ENCODE data around the gene FMN1.

FMN1 gene

DNA sequence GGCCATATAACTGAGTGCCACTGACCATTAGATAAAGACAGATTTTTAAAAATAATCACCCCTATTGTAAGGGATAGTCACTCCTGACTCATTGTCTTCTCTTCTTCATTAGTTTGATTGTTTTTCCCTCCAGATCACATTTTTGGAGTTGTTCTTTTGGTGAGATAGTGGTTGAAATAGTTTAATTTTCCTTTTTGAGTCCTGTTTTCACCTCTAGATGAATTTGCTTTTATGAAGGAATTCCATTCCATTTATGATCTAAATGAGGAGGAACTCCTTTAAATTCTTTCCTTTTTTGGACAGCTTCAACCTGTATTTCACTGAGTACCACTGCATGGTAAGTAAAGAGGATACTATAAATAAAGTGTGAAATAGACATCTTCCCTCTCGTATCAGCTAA is 364.3 kb downstream of the FMN1 start:
- Histone ChIP-seq H3K27ac (ENCODE audit: low read length) (no peak overlapping the region), H3K9me3 (ENCODE audit: control insufficient read depth in 1 of 2, low read length in 2 of 2) (no peaks in the 10 kb centered on the region), H3K36me3 (ENCODE audit: control insufficient read depth in 1 of 2, insufficient read depth in 2 of 2, low read length in 2 of 2) (no peaks in the 10 kb centered on the region), H3K27me3 (ENCODE audit: low read depth, low read length) (no peaks in the 10 kb centered on the region), H3K4me3 (ENCODE audit: low read depth in 1 of 2, low read length in 2 of 2) (no peak overlapping the region), H3K4me1 (ENCODE audit: control insufficient read depth in 1 of 2, insufficient read depth in 2 of 2, low read length in 2 of 2) (peaks cover 0 to 9% of the 10 kb centered on the region in 2 donors)

DNA sequence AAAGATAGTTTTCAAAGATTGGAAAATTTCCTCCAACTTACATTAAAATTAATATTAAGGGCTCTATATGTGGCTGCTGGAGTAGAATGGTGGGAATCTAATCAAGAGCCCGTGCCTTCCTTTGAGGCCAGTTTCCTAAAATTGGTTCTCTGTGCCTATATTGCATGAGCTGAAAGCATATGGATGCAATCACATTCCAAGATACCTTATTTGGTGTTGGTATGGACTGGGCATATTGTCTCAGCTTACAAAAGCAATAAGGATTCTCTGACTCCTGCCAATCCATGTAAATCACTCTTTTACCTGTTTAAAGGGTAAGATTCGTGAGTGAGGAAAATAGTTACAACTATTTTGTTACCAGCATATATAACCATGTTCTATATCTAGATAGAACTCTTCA is 365.1 kb downstream of the FMN1 start:
- no peak overlapping the region for H3K4me3 ChIP-seq (ENCODE audit: low read depth in 1 of 2, low read length in 2 of 2)
- H3K36me3 ChIP-seq (ENCODE audit: control insufficient read depth in 1 of 2, insufficient read depth in 2 of 2, low read length in 2 of 2) = no peaks in the 10 kb centered on the region
- H3K4me1 ChIP-seq (ENCODE audit: control insufficient read depth in 1 of 2, insufficient read depth in 2 of 2, low read length in 2 of 2) = peaks cover 0 to 9% of the 10 kb centered on the region in 2 donors

DNA sequence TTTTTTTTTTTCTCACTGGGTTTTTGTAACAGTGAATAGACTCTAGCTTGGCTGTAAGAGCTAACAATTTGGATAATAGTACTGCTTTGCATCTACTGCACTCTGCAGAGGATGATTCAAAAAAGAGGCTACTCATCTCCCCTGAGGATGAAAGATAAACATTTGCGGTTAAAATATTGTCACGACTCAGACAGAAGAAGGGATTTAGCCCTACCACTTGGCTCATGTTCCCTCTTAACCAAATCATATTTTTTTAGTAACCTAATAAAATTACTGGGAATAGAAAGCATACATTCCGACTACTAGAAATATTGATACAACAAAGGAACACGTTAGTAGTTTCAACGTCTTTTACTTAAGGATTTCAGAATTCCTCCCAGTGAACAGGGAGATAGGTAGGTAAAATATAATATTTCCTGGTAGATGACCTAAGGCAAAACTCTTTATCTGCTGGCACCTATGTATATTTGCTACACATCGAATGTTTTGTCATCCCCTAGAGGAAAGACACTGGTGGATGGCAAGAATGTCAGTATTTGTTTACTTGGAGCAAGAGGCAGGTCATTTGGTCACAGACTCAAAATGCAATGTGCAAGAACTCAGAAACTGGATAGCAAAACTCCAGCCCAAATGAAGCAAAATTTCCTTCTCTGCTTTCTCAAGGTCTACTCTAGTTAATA is 365.9 kb downstream of the FMN1 start:
- peaks cover 0 to 9% of the 10 kb centered on the region in 2 donors for H3K4me1 ChIP-seq (ENCODE audit: control insufficient read depth in 1 of 2, insufficient read depth in 2 of 2, low read length in 2 of 2)
- no peaks in the 10 kb centered on the region for H3K9me3 ChIP-seq (ENCODE audit: control insufficient read depth in 1 of 2, low read length in 2 of 2)
- H3K36me3 ChIP-seq (ENCODE audit: control insufficient read depth in 1 of 2, insufficient read depth in 2 of 2, low read length in 2 of 2) = no peaks in the 10 kb centered on the region
- H3K27me3 ChIP-seq (ENCODE audit: low read depth, low read length) = no peaks in the 10 kb centered on the region
- no peak overlapping the region for H3K27ac ChIP-seq (ENCODE audit: low read length)
- no peak overlapping the region for H3K4me3 ChIP-seq (ENCODE audit: low read depth in 1 of 2, low read length in 2 of 2)

More for the DNA sequence above, 365.1 kb downstream of the FMN1 start:
- Histone ChIP-seq H3K27ac (ENCODE audit: low read length) (no peak overlapping the region), H3K27me3 (ENCODE audit: low read depth, low read length) (no peaks in the 10 kb centered on the region), H3K9me3 (ENCODE audit: control insufficient read depth in 1 of 2, low read length in 2 of 2) (no peaks in the 10 kb centered on the region)

DNA sequence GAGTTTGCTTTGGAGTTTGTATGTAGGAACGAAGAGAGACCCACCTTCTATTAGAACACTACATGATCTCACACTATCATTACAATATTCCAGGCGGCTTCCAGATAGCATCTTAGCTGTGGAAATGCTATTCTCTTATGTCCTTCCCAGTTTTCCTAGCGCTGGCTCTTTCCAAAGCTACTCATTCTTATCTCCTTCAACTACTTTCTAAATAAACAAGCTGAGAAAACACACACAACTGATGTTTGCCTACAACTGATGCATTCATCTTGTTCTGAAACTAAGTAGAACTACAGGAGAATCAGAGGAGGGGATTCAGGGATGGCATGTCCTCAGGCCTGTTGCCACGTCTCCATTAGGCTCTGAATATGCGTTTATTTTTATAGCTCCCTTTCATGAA is 367.8 kb downstream of the FMN1 start:
- peaks cover 0 to 8% of the 10 kb centered on the region in 2 donors for H3K4me1 ChIP-seq (ENCODE audit: control insufficient read depth in 1 of 2, insufficient read depth in 2 of 2, low read length in 2 of 2)
- no peak overlapping the region for H3K4me3 ChIP-seq (ENCODE audit: low read depth in 1 of 2, low read length in 2 of 2)
- no peak overlapping the region for H3K27ac ChIP-seq (ENCODE audit: low read length)
- H3K36me3 ChIP-seq (ENCODE audit: control insufficient read depth in 1 of 2, insufficient read depth in 2 of 2, low read length in 2 of 2) = no peaks in the 10 kb centered on the region
- no peaks in the 10 kb centered on the region for H3K9me3 ChIP-seq (ENCODE audit: control insufficient read depth in 1 of 2, low read length in 2 of 2)
- H3K27me3 ChIP-seq (ENCODE audit: low read depth, low read length) = no peaks in the 10 kb centered on the region

DNA sequence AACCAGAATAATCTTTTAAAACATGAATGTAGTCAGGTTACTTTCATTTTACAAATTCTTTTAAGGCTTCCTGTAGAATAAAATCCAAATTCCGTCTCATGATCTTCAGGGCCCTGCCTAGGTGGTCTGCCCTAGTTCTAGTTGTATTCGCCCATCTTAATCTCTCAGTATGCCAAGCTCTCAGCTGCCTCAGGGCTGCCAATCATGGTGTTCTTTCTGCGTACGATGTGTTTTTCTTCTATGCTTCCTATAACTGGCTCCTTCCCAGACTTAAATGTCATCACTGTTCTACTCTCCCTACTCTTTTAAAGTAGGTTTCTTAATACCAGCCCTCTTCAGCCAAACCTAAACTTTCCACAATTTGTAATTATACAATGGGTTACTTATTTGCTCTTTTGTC is 369.3 kb downstream of the FMN1 start:
- no peaks in the 10 kb centered on the region for H3K9me3 ChIP-seq (ENCODE audit: control insufficient read depth in 1 of 2, low read length in 2 of 2)
- no peak overlapping the region for H3K27ac ChIP-seq (ENCODE audit: low read length)

DNA sequence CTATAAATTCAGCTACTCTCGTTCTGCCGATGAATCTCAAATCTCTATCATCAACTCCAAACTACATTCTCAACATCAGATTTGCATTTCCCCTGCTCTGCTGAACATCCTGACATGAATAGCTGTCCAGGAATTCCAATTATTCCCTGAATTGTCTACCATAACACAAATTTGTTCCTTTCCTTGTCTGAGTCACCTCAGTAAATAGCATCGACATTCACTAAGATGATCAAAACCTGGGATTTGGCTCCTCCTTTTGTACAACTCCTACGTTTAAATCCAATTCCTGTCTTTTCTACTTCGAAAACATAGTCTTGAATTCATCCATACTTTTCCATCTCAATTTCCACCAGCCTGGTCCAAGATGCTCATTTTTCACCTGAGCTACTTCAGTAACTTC is 369.7 kb downstream of the FMN1 start:
- H3K4me1 ChIP-seq (ENCODE audit: control insufficient read depth in 1 of 2, insufficient read depth in 2 of 2, low read length in 2 of 2) = peaks cover 0 to 9% of the 10 kb centered on the region in 2 donors
- no peaks in the 10 kb centered on the region for H3K27me3 ChIP-seq (ENCODE audit: low read depth, low read length)
- H3K9me3 ChIP-seq (ENCODE audit: control insufficient read depth in 1 of 2, low read length in 2 of 2) = no peaks in the 10 kb centered on the region
- H3K4me3 ChIP-seq (ENCODE audit: low read depth in 1 of 2, low read length in 2 of 2) = no peak overlapping the region
- H3K27ac ChIP-seq (ENCODE audit: low read length) = no peak overlapping the region
- no peaks in the 10 kb centered on the region for H3K36me3 ChIP-seq (ENCODE audit: control insufficient read depth in 1 of 2, insufficient read depth in 2 of 2, low read length in 2 of 2)

More for the DNA sequence above, 369.3 kb downstream of the FMN1 start:
- Histone ChIP-seq H3K4me1 (ENCODE audit: control insufficient read depth in 1 of 2, insufficient read depth in 2 of 2, low read length in 2 of 2) (peaks cover 0 to 7% of the 10 kb centered on the region in 2 donors), H3K4me3 (ENCODE audit: low read depth in 1 of 2, low read length in 2 of 2) (no peak overlapping the region), H3K36me3 (ENCODE audit: control insufficient read depth in 1 of 2, insufficient read depth in 2 of 2, low read length in 2 of 2) (no peaks in the 10 kb centered on the region), H3K27me3 (ENCODE audit: low read depth, low read length) (no peaks in the 10 kb centered on the region)

DNA sequence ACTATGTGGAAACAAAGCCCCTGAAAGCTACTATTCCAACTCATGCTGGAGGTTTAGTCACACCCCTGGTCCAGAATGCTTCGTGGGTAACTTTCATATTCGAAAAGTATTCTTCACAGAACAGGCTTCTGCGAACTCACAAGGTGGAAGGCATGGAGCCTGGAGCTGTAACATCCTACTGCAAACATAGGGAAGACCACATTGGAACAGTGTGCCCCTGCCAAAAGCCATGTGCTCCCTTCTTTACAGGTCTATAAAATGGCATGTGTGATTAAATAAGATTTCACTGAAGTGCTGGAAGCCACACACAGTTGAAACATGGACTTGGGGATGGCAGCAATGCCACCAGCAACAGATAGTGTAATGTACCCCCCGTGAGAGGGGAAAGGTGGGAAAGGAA is 370.8 kb downstream of the FMN1 start:
- Histone ChIP-seq H3K4me1 (ENCODE audit: control insufficient read depth in 1 of 2, insufficient read depth in 2 of 2, low read length in 2 of 2) (peaks cover 0 to 12% of the 10 kb centered on the region in 2 donors), H3K27ac (ENCODE audit: low read length) (no peak overlapping the region), H3K9me3 (ENCODE audit: control insufficient read depth in 1 of 2, low read length in 2 of 2) (no peaks in the 10 kb centered on the region), H3K36me3 (ENCODE audit: control insufficient read depth in 1 of 2, insufficient read depth in 2 of 2, low read length in 2 of 2) (no peaks in the 10 kb centered on the region), H3K27me3 (ENCODE audit: low read depth, low read length) (no peaks in the 10 kb centered on the region), H3K4me3 (ENCODE audit: low read depth in 1 of 2, low read length in 2 of 2) (no peak overlapping the region)

DNA sequence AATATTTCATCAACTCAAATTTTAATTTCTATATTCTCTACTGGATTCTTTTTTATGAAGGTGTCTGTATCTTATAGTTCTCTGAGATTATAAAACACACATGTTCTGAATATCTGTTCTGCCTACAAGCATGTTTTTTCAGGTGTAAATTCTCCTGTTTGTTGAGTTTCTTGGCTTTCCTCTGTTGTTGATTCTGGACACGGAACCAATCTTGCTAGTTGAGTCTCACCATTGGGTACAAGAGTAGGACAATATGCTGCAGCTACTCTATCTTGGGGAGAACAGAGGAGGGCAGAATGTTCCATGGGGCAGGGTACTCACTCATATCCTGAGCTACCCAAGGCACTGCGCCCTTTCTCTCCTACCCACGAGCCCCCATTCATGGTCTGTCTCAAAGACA is 371.8 kb downstream of the FMN1 start:
- H3K9me3 ChIP-seq (ENCODE audit: control insufficient read depth in 1 of 2, low read length in 2 of 2) = no peaks in the 10 kb centered on the region
- no peak overlapping the region for H3K4me3 ChIP-seq (ENCODE audit: low read depth in 1 of 2, low read length in 2 of 2)
- H3K27me3 ChIP-seq (ENCODE audit: low read depth, low read length) = no peaks in the 10 kb centered on the region
- peaks cover 0 to 12% of the 10 kb centered on the region in 2 donors for H3K4me1 ChIP-seq (ENCODE audit: control insufficient read depth in 1 of 2, insufficient read depth in 2 of 2, low read length in 2 of 2)
- no peaks in the 10 kb centered on the region for H3K36me3 ChIP-seq (ENCODE audit: control insufficient read depth in 1 of 2, insufficient read depth in 2 of 2, low read length in 2 of 2)
- H3K27ac ChIP-seq (ENCODE audit: low read length) = no peak overlapping the region

DNA sequence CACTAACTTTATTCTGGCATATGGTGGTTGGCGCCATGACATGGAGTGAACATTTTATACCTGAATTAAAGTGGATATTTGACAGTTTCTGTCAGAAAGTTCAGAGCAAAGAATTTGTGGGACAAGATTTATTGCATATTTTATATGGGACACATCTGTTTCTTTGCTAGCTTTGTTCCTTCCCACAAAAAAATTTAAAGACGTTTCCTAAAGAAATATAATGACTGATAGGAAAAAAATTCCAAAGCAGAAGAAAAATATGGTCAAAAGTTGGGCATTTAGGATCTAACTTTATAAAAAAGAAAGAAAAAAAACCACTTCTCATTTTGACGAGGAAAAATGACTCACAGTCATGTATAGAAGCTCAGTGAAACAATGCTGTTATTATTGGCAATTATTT is 375.1 kb downstream of the FMN1 start:
- Histone ChIP-seq H3K27ac (ENCODE audit: low read length) (no peak overlapping the region), H3K27me3 (ENCODE audit: low read depth, low read length) (no peaks in the 10 kb centered on the region), H3K9me3 (ENCODE audit: control insufficient read depth in 1 of 2, low read length in 2 of 2) (no peaks in the 10 kb centered on the region), H3K36me3 (ENCODE audit: control insufficient read depth in 1 of 2, insufficient read depth in 2 of 2, low read length in 2 of 2) (no peaks in the 10 kb centered on the region), H3K4me3 (ENCODE audit: low read depth in 1 of 2, low read length in 2 of 2) (no peak overlapping the region), H3K4me1 (ENCODE audit: control insufficient read depth in 1 of 2, insufficient read depth in 2 of 2, low read length in 2 of 2) (peaks cover 0 to 12% of the 10 kb centered on the region in 2 donors)

DNA sequence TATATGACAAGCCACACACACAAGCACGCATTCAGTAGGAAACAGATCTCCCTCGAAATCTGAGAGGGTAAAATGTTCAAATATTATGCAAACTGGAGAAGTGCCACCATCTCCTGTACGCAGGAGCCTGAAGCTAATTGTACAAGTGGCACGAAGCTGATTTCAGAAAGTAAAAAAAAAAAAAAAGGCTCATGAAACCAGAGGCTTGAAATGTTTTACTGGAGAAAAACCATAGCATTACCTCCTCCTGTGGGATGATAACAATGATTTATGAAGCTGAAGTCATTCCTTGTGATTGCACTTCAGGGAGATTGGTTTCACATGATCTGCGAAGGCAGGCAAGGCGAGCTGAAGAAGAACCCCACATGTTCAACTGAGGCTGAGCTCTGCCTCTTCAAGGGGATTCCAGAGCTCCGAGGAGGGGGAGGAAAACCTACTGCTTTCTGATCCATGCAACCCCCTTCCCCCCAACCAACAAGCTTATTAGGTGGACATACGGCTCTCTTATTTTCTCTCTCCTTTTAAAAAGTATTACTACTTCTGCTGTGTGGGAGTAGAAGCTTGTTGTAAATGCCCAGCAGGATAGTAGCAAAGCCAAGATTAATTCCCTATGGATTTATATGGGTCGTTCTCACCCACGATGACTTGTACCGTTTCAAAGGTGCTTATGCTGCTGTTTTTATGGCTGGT is 375.6 kb downstream of the FMN1 start:
- Histone ChIP-seq H3K4me3 (ENCODE audit: low read depth in 1 of 2, low read length in 2 of 2) (no peak overlapping the region), H3K27ac (ENCODE audit: low read length) (no peak overlapping the region), H3K9me3 (ENCODE audit: control insufficient read depth in 1 of 2, low read length in 2 of 2) (no peaks in the 10 kb centered on the region), H3K27me3 (ENCODE audit: low read depth, low read length) (no peaks in the 10 kb centered on the region), H3K36me3 (ENCODE audit: control insufficient read depth in 1 of 2, insufficient read depth in 2 of 2, low read length in 2 of 2) (no peaks in the 10 kb centered on the region), H3K4me1 (ENCODE audit: control insufficient read depth in 1 of 2, insufficient read depth in 2 of 2, low read length in 2 of 2) (peaks cover 0 to 12% of the 10 kb centered on the region in 2 donors)

DNA sequence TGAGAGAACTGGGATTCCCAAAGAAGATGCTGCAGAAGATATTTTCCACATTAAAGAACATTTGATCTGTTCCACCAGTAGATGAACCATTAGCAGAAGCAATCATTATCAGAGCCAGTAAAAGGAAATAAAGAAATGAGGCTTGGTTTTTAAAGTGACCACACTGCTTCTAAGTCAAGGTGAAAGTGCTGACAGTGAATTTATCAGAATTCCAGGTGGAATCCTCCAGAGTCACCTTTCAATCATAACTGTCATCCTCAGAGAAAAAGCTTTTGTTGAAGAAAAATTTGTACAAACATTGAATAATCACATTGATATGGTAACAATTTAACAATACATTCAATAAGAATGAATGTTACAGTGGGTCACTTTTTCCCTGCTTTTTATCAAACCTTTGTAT is 376.9 kb downstream of the FMN1 start:
- Histone ChIP-seq H3K36me3 (ENCODE audit: control insufficient read depth in 1 of 2, insufficient read depth in 2 of 2, low read length in 2 of 2) (no peaks in the 10 kb centered on the region), H3K4me3 (ENCODE audit: low read depth in 1 of 2, low read length in 2 of 2) (no peak overlapping the region), H3K9me3 (ENCODE audit: control insufficient read depth in 1 of 2, low read length in 2 of 2) (no peaks in the 10 kb centered on the region)

More for the DNA sequence above, 376.9 kb downstream of the FMN1 start:
- Histone ChIP-seq H3K4me1 (ENCODE audit: control insufficient read depth in 1 of 2, insufficient read depth in 2 of 2, low read length in 2 of 2) (peaks cover 0 to 12% of the 10 kb centered on the region in 2 donors), H3K27ac (ENCODE audit: low read length) (no peak overlapping the region), H3K27me3 (ENCODE audit: low read depth, low read length) (no peaks in the 10 kb centered on the region)

Measured in muscle layer of duodenum (tissue), 2 donors.